ENCODE results near the gene TMC2. TPM values are rescaled to one million over a fixed set of nuclear protein-coding genes. Genes with fewer than 3 reads are reported as not detected.
A peak's percentile ranks its signal among the peaks of the same experiment; 100 is the strongest.
"Not testable (repeated sequence)": the region's sequence is repeated elsewhere in the genome, so short reads cannot be mapped to it uniquely, and the experiment has no call there.

Gene TMC2
- total RNA-seq, 4 donors from 2014 or later: 0.15 to 0.35 TPM; not detected in 2

DNA sequence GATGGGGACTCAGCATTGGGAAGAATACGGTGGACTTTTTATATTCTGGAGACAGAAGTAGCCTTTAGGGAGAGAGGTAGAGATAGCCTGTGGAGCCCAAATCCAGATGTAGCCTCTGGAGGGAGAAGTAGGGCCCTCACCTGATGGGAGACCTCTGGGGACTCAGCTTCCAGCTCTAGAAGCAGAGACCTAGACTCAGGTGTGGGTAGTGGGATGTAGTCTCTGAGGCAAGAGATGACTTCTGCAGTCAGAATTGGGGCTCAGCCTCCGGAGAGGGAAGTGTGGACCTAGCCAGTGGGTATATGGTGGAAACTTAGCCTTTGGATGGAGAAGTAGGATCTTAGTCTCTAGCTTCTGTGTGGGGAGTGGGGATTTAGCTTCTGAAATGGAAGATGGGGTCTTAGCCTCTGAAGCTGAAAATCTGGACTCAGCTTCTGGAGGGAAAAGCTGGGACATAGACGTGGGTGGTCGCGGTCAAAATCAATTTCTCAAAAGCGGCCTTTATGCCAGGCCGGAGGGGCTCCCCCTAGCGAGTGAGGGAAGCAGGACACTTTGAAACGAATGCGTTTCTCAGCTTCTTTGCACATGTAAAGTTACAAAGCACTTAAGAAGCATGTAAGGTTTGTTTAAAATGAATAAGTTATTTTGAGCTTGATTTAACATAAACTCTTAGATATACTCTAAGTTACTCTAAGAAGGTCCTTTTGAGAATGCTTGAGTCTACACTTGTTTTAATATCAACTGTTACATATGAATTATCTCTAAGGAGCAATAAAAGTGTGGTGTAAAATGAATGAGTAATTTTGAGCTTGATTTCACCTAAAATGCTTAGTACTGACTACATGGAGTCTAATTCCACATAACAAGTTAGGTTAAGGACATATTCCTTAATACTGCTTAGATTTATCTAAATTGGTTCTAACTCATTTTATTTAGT lies 14.7 kb upstream of the TMC2 start:
- H3K27ac ChIP-seq: no peak overlapping the region
- no peaks in the 10 kb centered on the region for H3K9me3 ChIP-seq
- no peak for ATAC-seq
- TF ChIP-seq, protein P1, sequence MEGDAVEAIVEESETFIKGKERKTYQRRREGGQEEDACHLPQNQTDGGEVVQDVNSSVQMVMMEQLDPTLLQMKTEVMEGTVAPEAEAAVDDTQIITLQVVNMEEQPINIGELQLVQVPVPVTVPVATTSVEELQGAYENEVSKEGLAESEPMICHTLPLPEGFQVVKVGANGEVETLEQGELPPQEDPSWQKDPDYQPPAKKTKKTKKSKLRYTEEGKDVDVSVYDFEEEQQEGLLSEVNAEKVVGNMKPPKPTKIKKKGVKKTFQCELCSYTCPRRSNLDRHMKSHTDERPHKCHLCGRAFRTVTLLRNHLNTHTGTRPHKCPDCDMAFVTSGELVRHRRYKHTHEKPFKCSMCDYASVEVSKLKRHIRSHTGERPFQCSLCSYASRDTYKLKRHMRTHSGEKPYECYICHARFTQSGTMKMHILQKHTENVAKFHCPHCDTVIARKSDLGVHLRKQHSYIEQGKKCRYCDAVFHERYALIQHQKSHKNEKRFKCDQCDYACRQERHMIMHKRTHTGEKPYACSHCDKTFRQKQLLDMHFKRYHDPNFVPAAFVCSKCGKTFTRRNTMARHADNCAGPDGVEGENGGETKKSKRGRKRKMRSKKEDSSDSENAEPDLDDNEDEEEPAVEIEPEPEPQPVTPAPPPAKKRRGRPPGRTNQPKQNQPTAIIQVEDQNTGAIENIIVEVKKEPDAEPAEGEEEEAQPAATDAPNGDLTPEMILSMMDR (IDR thresholded peaks at IDR 0.05): peak; percentile 49 to 79 (median 68)
- TF ChIP-seq EP300 (IDR thresholded peaks at IDR 0.05): no peak
- no peak for TF ChIP-seq POLR2AphosphoS5 (IDR thresholded peaks at IDR 0.05)
- 12 to 15% methylated on average over 9 to 10 of the region's 10 CpGs for WGBS, 2 donors (ENCODE audit: low coverage in 1 of 2)
- no peaks in the 10 kb centered on the region for H3K27me3 ChIP-seq
- H3K4me1 ChIP-seq: peaks cover 0 to 20% (median 0%) of the 10 kb centered on the region in 3 donors
- no peaks in the 10 kb centered on the region for H3K36me3 ChIP-seq
- H3K4me3 ChIP-seq: no peak overlapping the region

DNA sequence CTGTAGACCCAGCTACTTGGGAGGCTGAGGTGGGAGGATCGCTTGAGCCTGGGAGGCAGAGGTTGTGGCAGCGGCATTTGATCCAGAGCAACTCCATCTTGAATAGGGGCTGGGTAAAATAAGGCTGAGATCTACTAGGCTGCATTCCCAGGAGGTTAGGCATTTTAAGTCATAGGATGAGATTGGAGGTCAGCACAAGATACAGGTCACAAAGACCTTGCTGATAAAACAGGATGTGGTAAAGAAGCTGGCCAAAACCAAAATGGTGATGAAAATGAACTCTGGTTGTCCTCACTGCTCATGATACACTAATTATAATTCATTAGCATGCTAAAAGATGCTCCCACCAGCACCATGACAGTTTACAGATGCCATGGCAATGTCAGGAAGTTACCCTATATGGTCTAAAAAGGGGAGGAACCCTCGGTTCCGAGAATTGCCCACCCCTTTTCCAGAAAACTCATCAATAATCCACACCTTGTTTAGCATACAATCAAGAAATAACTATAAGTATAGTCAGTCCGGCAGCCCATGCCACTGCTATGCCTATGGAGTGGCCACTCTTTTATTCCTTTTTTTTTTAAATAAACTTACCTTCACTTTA lies 13.4 kb upstream of the TMC2 start:
- H3K27ac ChIP-seq, ATAC-seq, H3K36me3 ChIP-seq, H3K4me3 ChIP-seq, H3K27me3 ChIP-seq, H3K9me3 ChIP-seq: not testable (repeated sequence)
- 66 to 81% methylated on average over 3 to 4 of the region's 5 CpGs for WGBS, 2 donors (ENCODE audit: low coverage in 1 of 2)
- H3K4me1 ChIP-seq: peaks cover 0 to 20% (median 0%) of the 10 kb centered on the region in 3 donors

GRCh38 chr20:2523919-2524708 lies 12.3 kb upstream of the TMC2 start:
- Histone ChIP-seq H3K4me1 (peaks cover 0 to 20% (median 0%) of the 10 kb centered on the region in 3 donors), H3K4me3 (peak overlapping the region; percentile 47 to 89), H3K36me3 (no peaks in the 10 kb centered on the region), H3K27me3 (no peaks in the 10 kb centered on the region), H3K27ac (peak overlapping the region; percentile 43 to 97 (median 92)), H3K9me3 (no peaks in the 10 kb centered on the region)
- TF ChIP-seq POLR2A (IDR thresholded peaks at IDR 0.05) (peak; percentile 57 to 58), EP300 (IDR thresholded peaks at IDR 0.05) (no peak), POLR2AphosphoS5 (IDR thresholded peaks at IDR 0.05) (peak; percentile 75)
- TF ChIP-seq, protein P1 (IDR thresholded peaks at IDR 0.05): peak in 3 of 4 experiments; percentile 89 to 96 (median 92)
- peak; percentile 81 for ATAC-seq
- WGBS, 2 donors (ENCODE audit: low coverage in 1 of 2): 29 to 33% methylated on average over 3 of the region's 26 CpGs

DNA sequence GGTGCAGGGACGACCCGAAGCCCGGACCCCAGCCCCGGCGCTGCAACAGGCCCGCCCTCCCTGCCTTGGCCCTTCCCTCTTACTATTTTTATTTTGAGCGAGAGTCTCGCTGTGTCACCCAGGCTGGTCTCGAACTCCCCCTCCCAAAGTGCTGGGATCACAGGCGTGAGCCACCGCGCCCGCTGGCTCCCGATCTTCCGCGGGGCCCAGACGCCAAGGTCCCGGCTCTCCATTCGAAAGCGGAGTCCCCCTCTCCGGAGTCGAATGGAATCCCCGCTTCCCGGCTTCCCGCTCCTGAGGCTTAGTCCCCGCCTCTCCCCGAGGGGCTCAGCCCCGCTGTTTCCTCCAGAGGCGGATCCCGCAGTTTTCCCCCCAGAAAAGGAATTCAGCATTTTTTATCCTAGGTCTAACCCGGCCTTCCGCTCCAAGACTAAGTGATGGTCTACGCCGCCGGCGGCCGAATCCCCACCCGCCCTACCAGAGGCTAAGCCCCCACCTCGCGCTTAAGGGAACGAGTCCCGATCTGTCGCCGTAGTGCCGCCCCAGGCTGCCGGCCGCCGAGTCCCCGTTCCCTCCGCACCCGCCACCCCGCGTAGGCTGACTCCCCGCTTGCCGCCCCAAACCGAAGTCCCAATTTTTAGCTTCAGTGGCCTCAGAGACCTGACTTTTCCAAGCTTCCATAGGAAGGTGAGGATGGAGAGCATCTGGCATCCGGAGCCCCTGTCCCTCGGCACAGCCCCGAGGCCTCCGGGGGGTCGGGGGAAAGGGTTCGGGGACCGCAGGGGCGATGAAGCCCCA lies 11.5 kb upstream of the TMC2 start:
- ATAC-seq: peak; percentile 72
- Histone ChIP-seq H3K9me3 (no peaks in the 10 kb centered on the region), H3K4me3 (peak overlapping the region; percentile 47 to 89), H3K4me1 (peaks cover 0 to 20% (median 0%) of the 10 kb centered on the region in 3 donors), H3K27me3 (no peaks in the 10 kb centered on the region), H3K36me3 (no peaks in the 10 kb centered on the region), H3K27ac (peak overlapping the region; percentile 43 to 97 (median 92))
- TF ChIP-seq POLR2A (IDR thresholded peaks at IDR 0.05) (no peak), POLR2AphosphoS5 (IDR thresholded peaks at IDR 0.05) (no peak), EP300 (IDR thresholded peaks at IDR 0.05) (no peak)
- TF ChIP-seq, protein P1 (IDR thresholded peaks at IDR 0.05): no peak
- 0% methylated on average over 7 to 15 of the region's 64 CpGs for WGBS, 2 donors (ENCODE audit: low coverage in 1 of 2)

- not testable (repeated sequence) for H3K27me3 ChIP-seq, H3K4me3 ChIP-seq, H3K9me3 ChIP-seq, H3K36me3 ChIP-seq, ATAC-seq
- WGBS, 2 donors (ENCODE audit: low coverage in 1 of 2): 78 to 92% methylated on average over 3 to 4 of the region's 5 CpGs
- peaks cover 0 to 20% (median 0%) of the 10 kb centered on the region in 3 donors for H3K4me1 ChIP-seq
- peak overlapping the region in 1 of 4 donors; percentile 97 for H3K27ac ChIP-seq
These were observed 10.2 kb upstream of the TMC2 start for GRCh38 chr20:2526218-2526583.
